ENCODE results near the gene LRRC3.

GRCh38 chr21:44419679-44420078 is 35.6 kb upstream of the LRRC3 start:
- TF ChIP-seq SP1 (IDR thresholded peaks at IDR 0.05), result no peak
- TF ChIP-seq FOXM1 (IDR thresholded peaks at IDR 0.05; ENCODE audit: borderline replicate concordance), result no peak
- no peak for TF ChIP-seq FOXA1 (IDR thresholded peaks at IDR 0.05)
- no peak for TF ChIP-seq ELF4 (IDR thresholded peaks at IDR 0.05)
- no peak for TF ChIP-seq NFRKB (IDR thresholded peaks at IDR 0.05)
- TF ChIP-seq FOXK2 (IDR thresholded peaks at IDR 0.05), result no peak
- TF ChIP-seq SUZ12 (IDR thresholded peaks at IDR 0.05), result no peak
- no peak for TF ChIP-seq ZNF384 (IDR thresholded peaks at IDR 0.05)
